NCI-H1694 treated with DMSO at 0.1 percent for 48 hours (cell line): Measurements from ENCODE around the gene GPRC5C.
A peak's percentile ranks its signal among the peaks of the same experiment; 100 is the strongest.
"Not testable (repeated sequence)": the region's sequence is repeated elsewhere in the genome, so short reads cannot be mapped to it uniquely, and the experiment has no call there.

Experiments used
- DNase-seq: peaks from one replicate; lab custom pipeline; 2025; lab: John Stamatoyannopoulos, UW

Gene GPRC5C

GRCh38 chr17:74474043-74474792 is 42.3 kb downstream of the GPRC5C start:
- DNase-seq, result no peak

DNA sequence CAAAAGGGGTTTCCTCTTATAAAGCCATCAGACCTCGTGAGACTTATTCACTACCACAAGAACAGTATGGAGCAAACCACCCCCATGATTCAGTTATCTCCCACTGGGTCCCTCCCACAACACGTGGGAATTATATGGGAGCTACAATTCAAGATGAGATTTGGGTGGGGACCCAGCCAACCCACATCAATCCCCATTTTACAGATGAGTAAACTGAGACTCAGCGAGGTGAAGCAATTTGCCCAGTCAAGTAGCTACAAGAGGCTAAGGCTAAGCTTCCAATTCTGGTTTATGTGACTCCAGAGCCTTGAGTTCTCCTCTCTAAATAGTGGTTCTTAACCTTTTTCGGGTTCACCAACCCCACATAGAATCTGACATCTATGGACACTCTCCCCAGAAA is 43.3 kb downstream of the GPRC5C start:
- no peak for DNase-seq

- DNase-seq, result no peak
Measured at GRCh38 chr17:74477411-74477810, 45.5 kb downstream of the GPRC5C start.

GRCh38 chr17:74478420-74479100 is 46.7 kb downstream of the GPRC5C start:
- DNase-seq, result no peak

DNA sequence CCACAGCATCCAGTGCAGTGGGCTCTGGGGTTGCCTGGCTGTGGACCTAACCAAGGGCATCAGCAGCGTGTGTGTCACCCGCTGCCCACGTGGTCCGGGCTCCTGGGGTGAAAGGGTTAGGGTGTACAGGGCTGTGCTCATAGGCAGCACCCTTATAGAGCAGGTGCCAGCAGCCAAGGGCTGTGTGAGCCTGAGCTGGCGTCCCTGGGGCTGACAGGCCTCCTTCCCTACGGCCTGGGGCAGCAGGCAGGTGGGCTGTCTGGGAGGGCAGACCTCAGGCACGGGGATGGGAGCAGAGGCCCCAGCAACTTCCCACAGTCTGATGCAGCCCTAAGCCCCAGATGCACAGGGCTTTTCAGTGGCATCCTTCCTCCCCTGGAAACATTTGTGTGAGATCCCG is 48.4 kb downstream of the GPRC5C start:
- no peak for DNase-seq

DNA sequence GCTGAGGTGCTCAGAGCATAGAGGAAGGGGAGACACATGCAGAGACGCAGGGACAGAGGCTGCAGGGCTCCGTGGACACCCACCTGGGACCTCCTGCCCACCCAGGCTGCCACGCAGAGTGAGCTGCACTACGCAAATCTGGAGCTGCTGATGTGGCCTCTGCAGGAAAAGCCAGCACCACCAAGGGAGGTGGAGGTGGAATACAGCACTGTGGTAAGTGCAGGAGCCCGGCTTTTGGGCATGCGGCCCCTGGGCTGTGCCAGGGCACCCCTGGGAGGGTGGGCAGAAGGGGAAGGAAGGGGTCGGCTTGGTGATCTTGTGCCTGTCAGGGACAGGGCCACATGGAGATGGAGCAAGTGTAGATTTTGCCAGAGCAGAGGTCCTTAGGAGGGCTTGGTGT is 49.7 kb downstream of the GPRC5C start:
- no peak for DNase-seq

DNA sequence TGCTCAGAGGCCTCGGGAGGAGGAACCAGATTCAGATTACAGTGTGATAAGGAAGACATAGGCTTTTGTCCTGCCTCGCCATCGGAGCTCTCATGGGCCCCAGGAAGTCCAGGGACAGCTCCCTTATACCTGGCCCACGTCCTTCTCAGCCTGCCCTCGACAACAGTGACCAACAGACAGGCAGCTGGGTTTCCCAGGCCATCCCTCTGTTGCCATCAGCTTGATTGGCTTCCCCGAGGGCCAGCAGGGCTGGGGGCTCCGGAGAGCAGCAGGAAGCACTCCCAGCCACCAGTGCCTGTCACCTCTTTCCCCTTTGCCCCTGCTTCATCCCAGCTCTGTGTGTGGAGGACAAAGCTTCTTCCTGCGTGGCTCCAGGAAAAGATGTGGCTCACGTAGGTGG is 52.2 kb downstream of the GPRC5C start:
- no peak for DNase-seq

DNA sequence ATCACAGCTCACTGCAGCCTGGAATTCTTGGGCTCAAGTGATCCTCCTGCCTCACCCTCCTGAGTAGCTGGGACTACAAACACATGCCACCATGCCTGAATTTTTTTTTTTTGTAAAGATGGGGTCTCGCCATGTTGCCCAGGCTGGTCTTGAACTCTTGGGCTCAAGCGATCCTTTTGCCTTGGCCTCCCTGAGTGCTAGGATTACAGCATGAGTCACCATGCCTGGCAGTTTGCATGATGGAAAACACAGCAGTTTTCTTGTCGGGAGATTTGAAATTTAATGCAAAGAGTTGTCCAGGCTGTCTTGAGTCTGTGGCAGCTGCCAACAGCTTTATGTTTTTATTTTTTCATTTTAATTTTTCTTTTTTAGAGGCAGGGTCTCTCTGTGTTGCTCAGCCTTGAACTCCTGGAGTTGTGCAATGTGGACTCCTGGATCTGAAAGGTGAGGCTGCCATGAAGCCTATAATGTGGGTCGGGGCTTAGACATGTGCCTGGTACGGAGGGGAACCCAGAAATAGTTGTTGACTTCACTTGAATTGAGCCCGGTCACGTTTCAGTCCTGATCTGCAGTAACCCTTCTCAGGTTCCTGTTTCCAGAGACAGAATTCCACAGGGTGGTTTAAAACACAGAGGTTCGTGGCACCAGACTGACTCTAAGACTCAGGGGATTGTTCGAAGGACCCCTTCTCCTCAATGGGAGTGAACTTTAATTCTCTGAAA is 53.3 kb downstream of the GPRC5C start:
- DNase-seq, result no peak

DNA sequence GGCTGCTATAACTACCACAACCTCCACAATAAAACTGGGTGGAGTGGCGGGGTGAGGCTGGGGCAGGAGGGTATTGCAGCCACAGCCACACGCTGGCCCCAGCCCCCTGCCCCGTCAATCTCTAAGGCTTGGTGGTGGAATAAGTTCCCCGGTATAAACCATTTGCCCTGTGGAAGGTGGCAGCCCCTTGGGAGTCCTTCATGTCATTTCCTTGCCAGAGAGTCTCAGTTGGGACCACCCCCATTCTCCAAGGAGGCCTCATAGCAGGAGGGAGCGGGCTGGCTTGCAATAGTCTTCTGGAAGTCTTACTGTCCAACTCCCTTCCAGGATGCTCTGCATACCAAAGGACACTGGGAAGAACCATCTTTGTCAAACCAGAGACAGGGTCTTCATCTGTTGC is 54.0 kb downstream of the GPRC5C start:
- DNase-seq, result no peak

DNA sequence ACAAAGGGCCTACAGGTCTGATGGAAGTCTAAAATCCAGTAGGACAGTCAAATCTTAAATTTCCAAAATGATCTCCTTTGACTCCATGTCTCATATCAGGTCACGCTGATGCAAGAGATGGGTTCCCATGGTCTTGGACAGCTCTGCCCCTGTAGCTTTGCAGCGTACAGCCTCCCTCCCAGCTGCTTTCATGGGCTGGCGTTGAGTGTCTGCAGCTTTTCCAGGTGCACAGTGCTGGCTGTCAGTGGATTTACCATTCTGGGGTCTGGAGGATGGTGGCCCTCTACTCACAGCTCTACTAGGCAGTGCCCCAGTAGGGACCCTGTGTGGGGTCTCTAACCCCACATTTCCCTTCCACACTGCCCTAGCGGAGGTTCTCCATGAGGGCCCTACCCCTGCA is 56.4 kb downstream of the GPRC5C start:
- DNase-seq, result not testable (repeated sequence)

GRCh38 chr17:74490716-74491115 is 58.8 kb downstream of the GPRC5C start:
- no peak for DNase-seq

DNA sequence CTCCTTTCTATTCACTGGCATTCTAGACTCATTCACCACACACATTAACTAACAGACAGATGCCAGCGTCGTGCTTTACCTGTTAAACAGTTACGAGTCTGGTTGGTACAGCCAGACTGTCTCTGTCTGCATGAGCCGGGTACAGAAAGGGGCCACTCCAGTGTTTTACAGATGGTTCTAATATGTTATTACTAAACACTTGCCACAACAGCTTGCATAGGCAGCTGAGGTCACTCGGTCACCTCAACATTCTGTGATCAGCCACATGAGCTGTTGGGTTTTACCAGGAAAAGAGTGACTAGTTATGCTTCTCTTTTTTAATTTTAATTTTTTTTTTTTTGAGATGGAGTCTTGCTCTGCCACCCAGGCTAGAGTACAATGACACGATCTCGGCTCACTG is 59.7 kb downstream of the GPRC5C start:
- DNase-seq, result no peak

DNA sequence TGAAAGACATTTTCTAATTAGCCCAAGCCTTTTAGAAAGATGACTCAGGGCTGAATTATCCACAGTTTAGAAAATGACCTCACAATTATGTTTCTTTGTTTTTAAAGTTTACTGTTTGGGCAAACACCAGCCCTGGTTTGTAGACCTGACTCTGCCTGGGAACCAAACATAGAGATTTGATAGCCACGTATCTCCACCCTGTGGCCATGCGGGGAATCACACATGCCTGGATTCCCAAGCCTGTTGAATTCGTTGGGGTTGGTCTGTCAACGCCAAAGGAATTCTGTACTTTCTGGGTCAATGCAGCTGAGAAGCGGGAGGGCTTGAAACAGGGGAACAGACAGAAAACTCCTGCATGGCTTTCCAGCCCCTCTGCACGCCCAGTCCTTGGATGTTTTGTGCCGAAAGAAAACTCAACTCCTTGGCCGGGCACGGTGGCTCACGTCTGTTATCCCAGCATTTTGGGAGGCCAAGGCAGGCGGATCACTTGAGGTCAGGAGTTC is 61.5 kb downstream of the GPRC5C start:
- peak; percentile 70 for DNase-seq
